Fibroblast of pulmonary artery (primary cell): Measurements from ENCODE around the gene URM1.

ENCODE experiments used
- DNase-seq: peaks from one replicate; pipeline ENCODE4 v3.0.0-alpha.2; 2010; ENCODE audit warnings: low read depth
- H3K4me3 ChIP-seq: replicated peaks from 2 replicates; pipeline ENCODE4 v1.5.1; 2011; ENCODE audit warnings: low read depth, mild to moderate bottlenecking, control low read depth, low read length, moderate library complexity
- CTCF ChIP-seq: IDR thresholded peaks from 2 replicates; pipeline ENCODE4 v1.5.1; 2011; ENCODE audit warnings: mild to moderate bottlenecking, control low read depth, low read length, inconsistent platforms; ENCODE audit errors: missing control alignments

URM1 gene

GRCh38 chr9:128372188-128372641, 1.0 kb downstream of the URM1 start:
- no peak for DNase-seq
- TF ChIP-seq CTCF, result no peak
- H3K4me3 ChIP-seq, result peak overlapping the region; percentile 100

- TF ChIP-seq CTCF, result no peak
- H3K4me3 ChIP-seq, result no peak overlapping the region
- DNase-seq, result no peak
Observed at GRCh38 chr9:128372784-128373183, 1.6 kb downstream of the URM1 start.

- DNase-seq, result no peak
- H3K4me3 ChIP-seq, result no peak overlapping the region
- no peak for TF ChIP-seq CTCF
Observed at GRCh38 chr9:128374221-128374675, 3.1 kb downstream of the URM1 start.

- DNase-seq, result no peak
- H3K4me3 ChIP-seq, result no peak overlapping the region
- no peak for TF ChIP-seq CTCF
Observed at GRCh38 chr9:128375865-128376264, 4.7 kb downstream of the URM1 start.

- no peak for DNase-seq
- no peak for TF ChIP-seq CTCF
- H3K4me3 ChIP-seq, result no peak overlapping the region
Observed at GRCh38 chr9:128382261-128382660, 11.1 kb downstream of the URM1 start.

GRCh38 chr9:128383007-128383753, 12.0 kb downstream of the URM1 start:
- no peak overlapping the region for H3K4me3 ChIP-seq
- TF ChIP-seq CTCF, result no peak
- DNase-seq, result no peak

GRCh38 chr9:128383791-128384190, 12.6 kb downstream of the URM1 start:
- no peak overlapping the region for H3K4me3 ChIP-seq
- no peak for DNase-seq
- no peak for TF ChIP-seq CTCF
